ENCODE results near the gene STIM1. TPM values are rescaled to one million over a fixed set of nuclear protein-coding genes. Genes with fewer than 3 reads are reported as not detected.
"Not testable (repeated sequence)": the region's sequence is repeated elsewhere in the genome, so short reads cannot be mapped to it uniquely, and the experiment has no call there.

The STIM1 gene
- total RNA-seq, 1 donor from 2014 or later: 16.5 TPM

GRCh38 chr11:4006946-4007680 lies 151.6 kb downstream of the STIM1 start:
- no peak for TF ChIP-seq CTCF (conservative IDR thresholded peaks at IDR 0.05; ENCODE audit: low read depth, low read length)
- DNase-seq (ENCODE audit: low read depth): no peak

GRCh38 chr11:4008116-4008515 lies 152.7 kb downstream of the STIM1 start:
- H3K4me3 ChIP-seq (ENCODE audit: low read depth, low read length): no peak overlapping the region
- TF ChIP-seq CTCF (conservative IDR thresholded peaks at IDR 0.05; ENCODE audit: low read depth, low read length): no peak
- DNase-seq (ENCODE audit: low read depth): no peak

More at GRCh38 chr11:4006946-4007680, 151.6 kb downstream of the STIM1 start:
- no peak overlapping the region for H3K4me3 ChIP-seq (ENCODE audit: low read depth, low read length)

DNA sequence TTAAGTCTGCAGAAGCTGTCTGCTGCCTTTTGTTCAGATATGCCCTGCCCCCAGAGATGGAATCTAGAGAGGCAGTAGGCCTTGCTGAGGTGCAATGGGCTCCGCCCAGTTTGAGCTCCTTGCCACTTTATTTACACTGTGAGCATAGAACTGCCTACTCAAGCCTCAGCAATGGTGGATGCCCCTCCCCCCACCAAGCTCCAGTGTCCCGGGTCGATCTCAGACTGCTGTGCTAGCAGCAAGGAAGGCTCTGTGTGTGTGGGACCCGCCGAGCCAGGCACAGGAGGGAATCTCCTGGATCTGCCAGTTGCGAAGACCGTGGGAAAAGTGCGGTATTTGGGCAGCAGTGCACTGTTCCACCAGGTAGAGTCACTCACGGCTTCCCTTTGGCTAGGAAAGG lies 161.1 kb downstream of the STIM1 start:
- H3K4me3 ChIP-seq (ENCODE audit: low read depth, low read length); DNase-seq (ENCODE audit: low read depth): not testable (repeated sequence)

GRCh38 chr11:4017129-4017528 lies 161.7 kb downstream of the STIM1 start:
- no peak for DNase-seq (ENCODE audit: low read depth)
- TF ChIP-seq CTCF (conservative IDR thresholded peaks at IDR 0.05; ENCODE audit: low read depth, low read length): no peak
- H3K4me3 ChIP-seq (ENCODE audit: low read depth, low read length): no peak overlapping the region

DNA sequence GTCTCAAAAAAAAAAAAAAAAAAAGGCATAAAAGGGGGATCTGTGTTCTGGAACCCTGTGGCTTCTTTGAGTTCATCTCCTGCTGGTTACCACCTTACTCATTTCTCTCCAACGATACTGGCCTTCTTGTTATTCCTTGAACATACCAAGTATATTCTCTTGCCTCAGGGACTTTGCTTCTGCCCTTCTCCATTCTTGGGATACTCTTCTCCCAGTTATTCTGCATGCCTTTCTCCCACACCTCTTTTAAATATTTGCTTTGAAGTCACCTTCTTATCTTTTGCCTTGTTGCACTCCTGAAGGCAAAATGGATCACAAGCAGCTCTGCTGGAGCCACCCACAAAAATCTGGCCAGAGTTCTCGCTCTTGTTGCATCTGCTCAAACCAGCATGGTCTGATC lies 163.2 kb downstream of the STIM1 start:
- no peak for DNase-seq (ENCODE audit: low read depth)
- TF ChIP-seq CTCF (conservative IDR thresholded peaks at IDR 0.05; ENCODE audit: low read depth, low read length): no peak
- H3K4me3 ChIP-seq (ENCODE audit: low read depth, low read length): no peak overlapping the region

DNA sequence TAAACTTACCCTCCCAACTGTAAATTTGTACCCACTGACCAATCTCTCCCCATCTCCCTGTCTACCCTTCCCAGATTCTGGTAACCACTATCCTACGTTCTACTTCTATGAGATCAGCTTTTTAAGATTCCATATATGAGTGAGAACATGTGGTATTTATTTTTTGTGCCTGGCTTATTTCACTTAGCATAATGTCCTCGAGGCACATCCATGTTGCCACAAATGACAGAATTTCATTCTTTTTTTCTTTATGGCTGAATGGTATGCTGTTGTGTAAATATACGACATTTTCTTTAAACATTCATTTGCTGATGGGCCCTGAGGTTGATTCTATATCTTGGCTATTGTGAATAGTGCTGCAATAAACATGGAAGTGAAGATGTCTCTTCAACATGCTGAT lies 164.4 kb downstream of the STIM1 start:
- no peak overlapping the region for H3K4me3 ChIP-seq (ENCODE audit: low read depth, low read length)
- DNase-seq (ENCODE audit: low read depth): no peak
- TF ChIP-seq CTCF (conservative IDR thresholded peaks at IDR 0.05; ENCODE audit: low read depth, low read length): no peak

- no peak for DNase-seq (ENCODE audit: low read depth)
- TF ChIP-seq CTCF (conservative IDR thresholded peaks at IDR 0.05; ENCODE audit: low read depth, low read length): no peak
Measured at GRCh38 chr11:4022669-4023068, 167.2 kb downstream of the STIM1 start.

More at GRCh38 chr11:4022669-4023068, 167.2 kb downstream of the STIM1 start:
- H3K4me3 ChIP-seq (ENCODE audit: low read depth, low read length): no peak overlapping the region
